Measurements from ENCODE around the gene RAD51B.
"Not testable (repeated sequence)": the region's sequence is repeated elsewhere in the genome, so short reads cannot be mapped to it uniquely, and the experiment has no call there.

The RAD51B gene

GRCh38 chr14:68757618-68758081 is 938.1 kb downstream of the RAD51B start:
- Mint-ChIP-seq H3K27ac (peak overlapping the region; percentile 22), H3K36me3 (no peaks in the 10 kb centered on the region), H3K9me3 (no peaks in the 10 kb centered on the region), H3K4me3 (no peak overlapping the region), H3K27me3 (no peaks in the 10 kb centered on the region), H3K4me1 (peaks cover 22% of the 10 kb centered on the region)
- peak; percentile 88 for ATAC-seq

DNA sequence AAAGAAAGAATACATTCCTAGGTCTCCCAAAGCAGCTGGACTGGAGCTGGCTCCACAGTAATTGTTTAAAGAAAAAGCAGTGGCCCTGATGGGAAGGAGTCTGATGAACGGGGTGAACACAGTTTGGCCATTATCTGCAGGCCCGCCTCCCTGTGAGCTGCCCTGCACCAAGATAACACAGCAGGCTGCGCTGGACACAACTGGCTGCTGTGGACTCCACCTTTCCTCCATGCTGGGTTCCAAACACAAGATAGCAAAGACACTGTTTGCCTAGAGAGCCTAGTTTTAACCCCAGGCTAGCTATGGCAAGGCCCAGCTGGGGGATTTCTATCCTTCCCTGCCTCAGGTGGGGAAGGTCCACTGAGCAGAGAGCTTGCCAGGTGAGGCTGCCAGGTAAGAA is 938.7 kb downstream of the RAD51B start:
- H3K27me3 Mint-ChIP-seq: no peaks in the 10 kb centered on the region
- H3K9me3 Mint-ChIP-seq: no peaks in the 10 kb centered on the region
- peaks cover 22% of the 10 kb centered on the region for H3K4me1 Mint-ChIP-seq
- H3K27ac Mint-ChIP-seq: peak overlapping the region; percentile 22
- no peaks in the 10 kb centered on the region for H3K36me3 Mint-ChIP-seq
- H3K4me3 Mint-ChIP-seq: no peak overlapping the region
- no peak for ATAC-seq

DNA sequence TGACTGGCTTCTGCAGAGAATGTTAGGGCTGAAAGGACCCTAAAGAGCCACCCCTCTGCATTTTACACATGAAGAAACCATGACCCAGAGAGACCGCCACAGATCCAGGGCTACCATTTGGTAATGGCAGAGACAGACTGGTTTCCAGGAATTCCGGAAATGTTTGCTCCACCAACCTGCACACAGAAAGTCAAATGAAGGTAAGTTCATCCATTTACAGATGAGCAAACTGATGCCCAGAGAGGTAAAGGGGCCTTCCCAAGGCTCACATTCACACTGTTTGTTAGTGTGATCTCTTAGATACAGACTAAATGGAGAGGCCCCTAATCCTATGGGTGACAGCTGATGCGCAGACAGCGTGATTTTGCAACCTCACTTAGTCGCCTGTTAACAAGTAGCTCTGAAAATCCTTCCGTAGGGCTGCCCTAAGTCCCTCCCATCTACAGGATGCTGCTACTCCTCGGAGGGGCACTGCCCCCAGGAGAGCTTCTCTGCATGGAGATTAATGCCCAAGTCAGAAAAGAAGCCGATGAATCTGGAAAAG is 939.5 kb downstream of the RAD51B start:
- Mint-ChIP-seq H3K4me1 (peaks cover 22% of the 10 kb centered on the region), H3K36me3 (no peaks in the 10 kb centered on the region), H3K27me3 (no peaks in the 10 kb centered on the region), H3K9me3 (no peaks in the 10 kb centered on the region), H3K27ac (peak overlapping the region; percentile 22), H3K4me3 (no peak overlapping the region)
- ATAC-seq: no peak

DNA sequence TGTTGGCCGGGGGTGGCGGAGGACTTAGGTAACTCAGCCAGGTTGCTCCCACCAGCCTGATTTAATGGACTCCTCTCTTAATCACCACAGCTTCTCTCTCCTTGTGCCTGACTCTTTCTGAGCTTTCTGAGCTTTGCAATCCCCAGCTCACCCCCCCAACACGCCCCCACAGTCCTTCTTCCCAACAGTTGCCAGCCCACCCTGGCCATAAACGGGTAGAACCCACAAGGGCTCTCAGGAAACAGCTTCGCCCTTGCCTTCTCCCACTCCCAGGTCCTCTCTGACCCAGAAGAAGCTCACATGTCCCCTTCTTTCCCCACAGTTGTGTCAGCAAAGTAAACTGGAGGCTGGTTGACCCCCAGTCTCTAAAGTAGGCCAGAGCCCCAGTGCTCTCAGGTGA is 940.4 kb downstream of the RAD51B start:
- peaks cover 22% of the 10 kb centered on the region for H3K4me1 Mint-ChIP-seq
- H3K4me3 Mint-ChIP-seq: no peak overlapping the region
- H3K27ac Mint-ChIP-seq: peak overlapping the region; percentile 22
- H3K9me3 Mint-ChIP-seq: no peaks in the 10 kb centered on the region
- H3K27me3 Mint-ChIP-seq: no peaks in the 10 kb centered on the region
- no peak for ATAC-seq
- H3K36me3 Mint-ChIP-seq: no peaks in the 10 kb centered on the region

GRCh38 chr14:68760761-68761160 is 941.2 kb downstream of the RAD51B start:
- Mint-ChIP-seq H3K27ac (no peak overlapping the region), H3K27me3 (no peaks in the 10 kb centered on the region), H3K9me3 (no peaks in the 10 kb centered on the region), H3K36me3 (no peaks in the 10 kb centered on the region), H3K4me3 (no peak overlapping the region), H3K4me1 (peaks cover 22% of the 10 kb centered on the region)
- ATAC-seq: no peak

DNA sequence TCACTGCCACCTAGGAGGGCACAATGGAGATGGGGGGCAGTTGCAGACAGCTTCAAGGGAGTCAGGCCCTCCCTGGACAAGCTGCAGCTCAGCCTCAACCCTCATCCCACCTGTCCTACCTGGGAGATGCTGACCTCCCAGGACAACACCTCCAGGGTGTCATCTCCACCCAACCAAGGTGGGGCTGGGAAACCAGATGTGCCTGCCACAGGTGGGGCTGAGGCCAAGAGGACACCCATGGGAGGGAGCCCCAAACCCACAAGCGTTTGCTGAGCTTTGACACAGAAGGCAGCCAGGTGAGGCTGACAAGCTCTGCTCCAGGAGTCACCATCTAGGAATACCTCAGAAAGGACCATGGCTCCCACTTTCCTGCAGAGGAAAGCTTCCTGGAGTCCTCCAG is 941.8 kb downstream of the RAD51B start:
- Mint-ChIP-seq H3K27me3 (no peaks in the 10 kb centered on the region), H3K4me1 (peaks cover 22% of the 10 kb centered on the region), H3K27ac (no peak overlapping the region), H3K36me3 (no peaks in the 10 kb centered on the region), H3K4me3 (no peak overlapping the region), H3K9me3 (no peaks in the 10 kb centered on the region)
- no peak for ATAC-seq

DNA sequence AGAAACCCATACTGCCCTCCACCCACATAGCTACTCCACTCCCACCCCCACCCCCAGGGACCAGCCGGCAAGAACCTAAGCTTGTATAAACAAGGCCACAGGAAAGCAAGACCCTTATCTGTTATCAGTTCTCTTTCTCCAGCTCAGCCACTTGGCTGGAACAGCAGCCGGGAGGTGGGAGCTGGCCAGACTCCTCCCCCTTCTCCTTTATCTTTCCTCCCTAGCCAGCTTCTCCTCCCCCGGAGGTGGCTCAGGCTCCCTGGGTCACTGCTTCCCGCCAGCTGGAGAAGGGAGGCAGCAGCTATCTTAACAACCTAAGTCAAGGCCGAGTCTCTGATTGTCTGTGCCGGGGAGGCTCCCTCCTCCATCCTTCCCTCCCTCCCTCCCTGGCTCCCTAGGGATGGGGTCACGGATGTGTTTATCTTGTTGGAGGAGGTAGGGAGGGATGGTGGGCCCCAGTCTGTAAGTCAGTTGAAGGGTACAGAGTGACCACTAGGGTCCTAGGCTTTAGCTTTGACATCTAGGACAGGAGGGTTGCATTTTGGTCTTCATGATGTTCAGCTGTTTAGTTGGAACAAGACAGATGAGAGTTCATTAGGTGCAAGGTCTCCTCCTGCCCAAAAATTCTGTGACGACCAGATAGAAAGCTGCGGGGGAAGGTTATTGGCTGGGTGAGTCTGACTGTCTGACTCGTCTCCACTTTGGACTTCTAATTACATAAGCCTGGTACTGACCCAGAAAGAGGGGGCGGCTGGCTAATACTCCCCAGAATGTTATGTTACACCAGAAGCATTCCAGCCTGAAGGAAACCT is 943.6 kb downstream of the RAD51B start:
- H3K36me3 Mint-ChIP-seq: no peaks in the 10 kb centered on the region
- H3K9me3 Mint-ChIP-seq: no peaks in the 10 kb centered on the region
- H3K4me1 Mint-ChIP-seq: peaks cover 13% of the 10 kb centered on the region
- H3K4me3 Mint-ChIP-seq: no peak overlapping the region
- H3K27me3 Mint-ChIP-seq: no peaks in the 10 kb centered on the region
- ATAC-seq: no peak
- no peak overlapping the region for H3K27ac Mint-ChIP-seq

DNA sequence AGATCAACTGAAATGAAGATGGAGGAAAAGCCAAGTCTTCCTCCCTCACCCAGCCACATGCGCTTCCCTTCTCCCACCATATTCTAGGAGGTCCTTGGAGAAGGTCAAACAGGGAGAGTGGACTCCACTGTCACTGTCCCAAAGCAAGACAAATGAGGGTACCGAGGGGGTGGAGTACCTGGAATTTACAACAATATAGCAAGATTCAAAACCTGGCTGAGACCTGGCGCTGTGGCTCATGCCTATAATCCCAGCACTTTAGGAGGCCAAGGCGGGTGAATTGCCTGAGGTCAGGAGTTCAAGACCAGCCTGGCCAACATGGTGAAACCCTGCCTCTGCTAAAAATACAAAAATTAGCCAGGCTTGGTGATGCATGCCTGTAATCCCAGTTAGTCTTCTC is 944.3 kb downstream of the RAD51B start:
- not testable (repeated sequence) for H3K9me3 Mint-ChIP-seq, H3K4me3 Mint-ChIP-seq, H3K36me3 Mint-ChIP-seq, H3K4me1 Mint-ChIP-seq, H3K27me3 Mint-ChIP-seq, H3K27ac Mint-ChIP-seq, ATAC-seq

- no peaks in the 10 kb centered on the region for H3K27me3 Mint-ChIP-seq
Observed at GRCh38 chr14:68766299-68767247, 947.0 kb downstream of the RAD51B start.

GRCh38 chr14:68767248-68767645 is 947.7 kb downstream of the RAD51B start:
- no peaks in the 10 kb centered on the region for H3K27me3 Mint-ChIP-seq

More at GRCh38 chr14:68766299-68767247, 947.0 kb downstream of the RAD51B start:
- no peaks in the 10 kb centered on the region for H3K36me3 Mint-ChIP-seq
- peak; percentile 44 for ATAC-seq
- no peaks in the 10 kb centered on the region for H3K9me3 Mint-ChIP-seq
- H3K4me1 Mint-ChIP-seq: peaks cover 7% of the 10 kb centered on the region
- peak overlapping the region; percentile 61 for H3K27ac Mint-ChIP-seq
- H3K4me3 Mint-ChIP-seq: no peak overlapping the region

GRCh38 chr14:68768316-68768715 is 948.7 kb downstream of the RAD51B start:
- Mint-ChIP-seq H3K4me1 (peaks cover 13% of the 10 kb centered on the region), H3K36me3 (no peaks in the 10 kb centered on the region), H3K9me3 (peaks cover under 1% of the 10 kb centered on the region), H3K27ac (no peak overlapping the region), H3K4me3 (no peak overlapping the region), H3K27me3 (no peaks in the 10 kb centered on the region)
- ATAC-seq: peak; percentile 55

More at GRCh38 chr14:68767248-68767645, 947.7 kb downstream of the RAD51B start:
- Mint-ChIP-seq H3K27ac (peak overlapping the region; percentile 61), H3K4me1 (peaks cover 7% of the 10 kb centered on the region), H3K36me3 (no peaks in the 10 kb centered on the region), H3K9me3 (no peaks in the 10 kb centered on the region), H3K4me3 (no peak overlapping the region)
- ATAC-seq: no peak

- no peak for ATAC-seq
- Mint-ChIP-seq H3K4me1 (peaks cover 17% of the 10 kb centered on the region), H3K4me3 (no peak overlapping the region), H3K27me3 (no peaks in the 10 kb centered on the region), H3K36me3 (no peaks in the 10 kb centered on the region), H3K27ac (no peak overlapping the region), H3K9me3 (peaks cover 6% of the 10 kb centered on the region)
Observed at GRCh38 chr14:68770051-68770450, 950.5 kb downstream of the RAD51B start.

- Mint-ChIP-seq H3K36me3 (no peaks in the 10 kb centered on the region), H3K4me1 (peaks cover 17% of the 10 kb centered on the region), H3K27ac (no peak overlapping the region), H3K9me3 (peaks cover 9% of the 10 kb centered on the region), H3K4me3 (no peak overlapping the region), H3K27me3 (no peaks in the 10 kb centered on the region)
- ATAC-seq: no peak
Observed at GRCh38 chr14:68770553-68771286, 951.1 kb downstream of the RAD51B start.

DNA sequence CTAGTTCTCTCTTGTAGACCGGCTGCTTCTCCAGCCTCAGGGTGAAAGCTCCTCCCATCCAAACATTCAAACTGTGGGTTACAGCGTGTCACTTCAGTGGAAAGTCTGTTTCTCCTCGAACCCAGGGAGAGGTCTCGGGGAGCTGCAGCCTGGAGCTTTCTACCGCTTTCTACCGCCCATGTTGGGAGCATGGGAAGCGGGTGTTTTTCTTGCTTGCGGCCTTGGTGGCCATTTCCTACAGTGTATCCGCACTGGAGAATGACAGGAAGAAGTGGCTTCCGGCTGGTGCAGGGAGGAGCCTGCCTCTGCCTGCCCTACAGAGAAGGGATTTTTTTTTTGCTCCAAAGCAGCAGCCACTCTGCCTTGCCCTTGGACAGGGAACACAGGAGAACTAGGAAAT is 952.1 kb downstream of the RAD51B start:
- no peak for ATAC-seq
- peaks cover 11% of the 10 kb centered on the region for H3K9me3 Mint-ChIP-seq
- H3K36me3 Mint-ChIP-seq: no peaks in the 10 kb centered on the region
- peaks cover 17% of the 10 kb centered on the region for H3K4me1 Mint-ChIP-seq
- H3K27me3 Mint-ChIP-seq: no peaks in the 10 kb centered on the region
- no peak overlapping the region for H3K27ac Mint-ChIP-seq
- H3K4me3 Mint-ChIP-seq: no peak overlapping the region
